Uterus (tissue), 2 donors: ENCODE measurements around the gene MTHFD2.

Experiments used
- CTCF ChIP-seq, 4 experiments: fragments of 200-600 bp in 2 of 4; fragments of 450-650 bp in 2 of 4; sonication (generic) in 2 of 4; IDR thresholded peaks; one replicate each; pipeline ENCODE4 v1.5.1; 2016 to 2019; ENCODE audit warnings: antibody characterized with exemption in 4 of 4, mild to moderate bottlenecking in 2 of 4, moderate library complexity in 1 of 4
- POLR2A ChIP-seq, 2 donors: fragments of 450-650 bp; IDR thresholded peaks; one replicate each; pipeline ENCODE4 v1.6.1; 2016; ENCODE audit warnings: antibody characterized with exemption in 2 of 2, mild to moderate bottlenecking in 1 of 2, moderate library complexity in 1 of 2

- TF ChIP-seq CTCF (IDR thresholded peaks at IDR 0.05) (no peak), POLR2A (IDR thresholded peaks at IDR 0.05) (no peak)
Observed at GRCh38 chr2:74253971-74254310, 55.5 kb downstream of the MTHFD2 start.
